HepG2 (cell line): Measurements from ENCODE around the gene TMEM190. TPM values are rescaled to one million over a fixed set of nuclear protein-coding genes. Genes with fewer than 3 reads are reported as not detected.
A peak's percentile ranks its signal among the peaks of the same experiment; 100 is the strongest.

ENCODE experiments used
- ASH2L ChIP-seq: fragments of 300-600, 200-600 bp; sonication (generic); IDR thresholded peaks from 2 replicates; pipeline ENCODE4 v1.7.0; 2017; ENCODE audit warnings: low read depth, mild to moderate bottlenecking, moderate library complexity, mixed read lengths, low read length; ENCODE audit not compliant: insufficient read length
- ATF1 ChIP-seq: IDR thresholded peaks from 2 replicates; pipeline ENCODE4 v1.6.1; 2016; ENCODE audit warnings: mild to moderate bottlenecking, control low read depth
- DR1 ChIP-seq: sonication (generic); formaldehyde crosslinking; IDR thresholded peaks from 2 replicates; pipeline ENCODE4 v1.8.0; 2021; ENCODE audit warnings: mild to moderate bottlenecking, missing genetic modification reagents, inconsistent platforms
- KMT2A ChIP-seq: sonication (generic); formaldehyde crosslinking; IDR thresholded peaks from 2 replicates; pipeline ENCODE4 v1.4.0; 2020; ENCODE audit warnings: missing genetic modification reagents
- MTF1 ChIP-seq: sonication (generic); formaldehyde crosslinking; IDR thresholded peaks from 2 replicates; pipeline ENCODE4 v1.5.0; 2020; ENCODE audit warnings: missing genetic modification reagents
- MXI1 ChIP-seq: IDR thresholded peaks from 3 replicates; pipeline ENCODE4 v1.6.1; 2012; ENCODE audit warnings: low read depth, low read length, inconsistent platforms, borderline replicate concordance
- NCOA2 ChIP-seq: sonication (generic); formaldehyde crosslinking; IDR thresholded peaks from 2 replicates; pipeline ENCODE4 v1.8.0; 2022; ENCODE audit warnings: inconsistent platforms
- NR2C2 ChIP-seq: sonication (generic); formaldehyde crosslinking; IDR thresholded peaks from 2 replicates; pipeline ENCODE4 v1.4.0; 2020; ENCODE audit warnings: missing genetic modification reagents, mild to moderate bottlenecking, moderate library complexity, borderline replicate concordance
- POLR2A ChIP-seq, 2 experiments: IDR thresholded peaks; 2 replicates each; pipeline ENCODE4 v1.6.1; 2011; ENCODE audit warnings: low read depth in 2 of 2, low read length in 2 of 2, mild to moderate bottlenecking in 1 of 2, moderate library complexity in 1 of 2; ENCODE audit not compliant: insufficient read depth in 1 of 2
- SATB2 ChIP-seq: sonication (generic); formaldehyde crosslinking; IDR thresholded peaks from 2 replicates; pipeline ENCODE4 v1.5.0; 2020; ENCODE audit warnings: missing genetic modification reagents
- ZBTB34 ChIP-seq: sonication (generic); formaldehyde crosslinking; IDR thresholded peaks from 2 replicates; pipeline ENCODE4 v1.8.0; 2022; ENCODE audit warnings: mild to moderate bottlenecking, missing genetic modification reagents
- ZFP82 ChIP-seq: sonication (generic); formaldehyde crosslinking; IDR thresholded peaks from 2 replicates; pipeline ENCODE4 v1.5.1; 2020; ENCODE audit warnings: mild to moderate bottlenecking, missing genetic modification reagents, borderline replicate concordance
- ZNF10 ChIP-seq: sonication (generic); formaldehyde crosslinking; IDR thresholded peaks from 2 replicates; pipeline ENCODE4 v1.4.0; 2020; ENCODE audit warnings: mild to moderate bottlenecking, low read depth, missing genetic modification reagents, borderline replicate concordance
- ZNF280B ChIP-seq: sonication (generic); formaldehyde crosslinking; IDR thresholded peaks from 2 replicates; pipeline ENCODE4 v1.5.0; 2020; ENCODE audit warnings: missing genetic modification reagents, mild to moderate bottlenecking, borderline replicate concordance
- ZNF652 ChIP-seq: IDR thresholded peaks from 2 replicates; pipeline ENCODE4 v1.6.1; 2016; ENCODE audit warnings: low read depth, borderline replicate concordance
- ZNF720 ChIP-seq: sonication (generic); formaldehyde crosslinking; IDR thresholded peaks from 2 replicates; pipeline ENCODE4 v1.4.0; 2020; ENCODE audit warnings: missing genetic modification reagents
- ZNF792 ChIP-seq: IDR thresholded peaks from 2 replicates; pipeline ENCODE4 v1.6.1; 2016
- ZSCAN21 ChIP-seq: sonication (generic); formaldehyde crosslinking; IDR thresholded peaks from 2 replicates; pipeline ENCODE4 v1.8.0; 2022; ENCODE audit warnings: mild to moderate bottlenecking, missing genetic modification reagents, moderate library complexity, borderline replicate concordance
- polyA plus RNA-seq, 8 experiments: library from polyadenylated mRNA; depleted of rRNA in 3 of 8; stranded (reverse) in 7 of 8; unstranded in 1 of 8; fragments of >200 nt; fragmentation: Illumina TruSeq in 4 of 8; extraction: Trizol in 4 of 8; gene quantifications; 2 replicates each; pipeline versions ENCODE4 v1.2.1 to v1.2.3, GENCODE V29; 2011 to 2016; ENCODE audit warnings: low read depth in 4 of 8, missing spikeins in 1 of 8, mixed read lengths in 1 of 8; ENCODE audit not compliant: insufficient read depth in 1 of 8
- total RNA-seq, 5 experiments: library from RNA; depleted of rRNA; stranded (reverse); fragments of >200 nt; fragmentation: Illumina TruSeq; extraction: Trizol; gene quantifications; 2 replicates each; pipeline ENCODE4 v1.2.3, GENCODE V29; 2016; ENCODE audit warnings: low read depth in 1 of 5
- TF ChIP-seq, protein P1 (sequence below): sonication (generic); formaldehyde crosslinking; conservative IDR thresholded peaks from 2 replicates; pipeline ENCODE4 v1.4.0; 2020; ENCODE audit warnings: missing genetic modification reagents
- TF ChIP-seq, protein P2 (sequence below): sonication (generic); formaldehyde crosslinking; conservative IDR thresholded peaks from 2 replicates; pipeline ENCODE4 v1.4.0; 2020; ENCODE audit warnings: missing genetic modification reagents
- TF ChIP-seq, protein P3 (sequence below): sonication (generic); formaldehyde crosslinking; IDR thresholded peaks from 2 replicates; pipeline ENCODE4 v1.4.0; 2020; ENCODE audit warnings: missing genetic modification reagents, mild to moderate bottlenecking, borderline replicate concordance

Gene TMEM190
- total and polyA plus RNA-seq, 2 of the 13 experiments (the other 11 are each of a cell fraction or from before 2014, with no cell fraction given): 0.35 to 0.83 TPM

DNA sequence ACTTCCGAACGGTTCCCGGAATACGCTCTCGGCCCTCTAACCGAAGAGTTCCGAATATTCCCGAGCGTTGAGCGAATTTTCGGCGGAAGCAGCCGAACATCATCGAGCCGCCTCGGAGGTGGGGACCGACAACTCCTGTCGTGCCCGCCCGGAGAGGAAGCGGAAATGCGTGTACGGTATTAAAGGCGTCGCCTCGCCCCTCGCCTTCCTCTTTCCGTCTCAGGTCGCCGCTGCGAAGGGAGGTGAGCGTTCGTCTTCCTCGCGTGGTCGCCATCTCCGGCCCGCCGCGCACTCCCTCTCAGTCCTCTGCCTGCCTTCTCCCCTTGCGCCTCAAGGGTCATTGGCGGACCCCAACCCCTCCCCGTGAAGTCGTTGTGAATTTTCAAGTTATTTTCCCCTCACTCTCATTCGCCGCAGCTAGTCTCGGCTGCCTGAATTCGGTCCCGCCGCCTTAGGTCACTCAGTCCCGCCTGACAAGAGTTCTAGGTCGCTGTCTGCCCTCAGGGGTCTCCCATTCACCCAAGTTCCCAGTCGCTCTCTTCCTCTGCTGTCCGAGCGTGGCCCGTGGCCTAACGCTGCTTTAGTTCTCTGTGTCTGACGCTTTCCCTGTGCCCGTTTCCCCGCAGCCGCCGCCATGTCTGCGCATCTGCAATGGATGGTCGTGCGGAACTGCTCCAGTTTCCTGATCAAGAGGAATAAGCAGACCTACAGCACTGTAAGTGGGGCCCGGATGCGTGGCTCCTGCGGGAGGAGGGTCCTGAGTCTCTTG is 9.3 kb downstream of the TMEM190 start, which contains the start of gene RPL28 (continued):
- peak; percentile 55; the same call in 1 of the 2 replicates for TF ChIP-seq NR2C2 (CRISPR knock-in tag)
- TF ChIP-seq, protein P1, sequence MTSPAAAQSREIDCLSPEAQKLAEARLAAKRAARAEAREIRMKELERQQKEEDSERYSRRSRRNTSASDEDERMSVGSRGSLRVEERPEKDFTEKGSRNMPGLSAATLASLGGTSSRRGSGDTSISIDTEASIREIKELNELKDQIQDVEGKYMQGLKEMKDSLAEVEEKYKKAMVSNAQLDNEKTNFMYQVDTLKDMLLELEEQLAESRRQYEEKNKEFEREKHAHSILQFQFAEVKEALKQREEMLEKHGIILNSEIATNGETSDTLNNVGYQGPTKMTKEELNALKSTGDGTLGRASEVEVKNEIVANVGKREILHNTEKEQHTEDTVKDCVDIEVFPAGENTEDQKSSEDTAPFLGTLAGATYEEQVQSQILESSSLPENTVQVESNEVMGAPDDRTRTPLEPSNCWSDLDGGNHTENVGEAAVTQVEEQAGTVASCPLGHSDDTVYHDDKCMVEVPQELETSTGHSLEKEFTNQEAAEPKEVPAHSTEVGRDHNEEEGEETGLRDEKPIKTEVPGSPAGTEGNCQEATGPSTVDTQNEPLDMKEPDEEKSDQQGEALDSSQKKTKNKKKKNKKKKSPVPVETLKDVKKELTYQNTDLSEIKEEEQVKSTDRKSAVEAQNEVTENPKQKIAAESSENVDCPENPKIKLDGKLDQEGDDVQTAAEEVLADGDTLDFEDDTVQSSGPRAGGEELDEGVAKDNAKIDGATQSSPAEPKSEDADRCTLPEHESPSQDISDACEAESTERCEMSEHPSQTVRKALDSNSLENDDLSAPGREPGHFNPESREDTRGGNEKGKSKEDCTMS (CRISPR knock-in tag): no peak
- TF ChIP-seq POLR2A (IDR thresholded peaks at IDR 0.05; ENCODE audit: insufficient read depth in 1 of 2, low read depth in 2 of 2, low read length in 2 of 2): peak; percentile 99 to 100
- peak; percentile 89 for TF ChIP-seq SATB2 (CRISPR knock-in tag)
- TF ChIP-seq ZSCAN21: peak; percentile 87; the same call in 1 of the 2 replicates
- TF ChIP-seq NCOA2: peak; percentile 64
- TF ChIP-seq ZBTB34 (CRISPR knock-in tag): peak; percentile 37; the same call in 1 of the 2 replicates
- TF ChIP-seq ZNF280B: peak; percentile 16; the same call in 1 of the 2 replicates
- peak; percentile 29; the same call in 1 of the 2 replicates for TF ChIP-seq MTF1
- TF ChIP-seq, protein P2, sequence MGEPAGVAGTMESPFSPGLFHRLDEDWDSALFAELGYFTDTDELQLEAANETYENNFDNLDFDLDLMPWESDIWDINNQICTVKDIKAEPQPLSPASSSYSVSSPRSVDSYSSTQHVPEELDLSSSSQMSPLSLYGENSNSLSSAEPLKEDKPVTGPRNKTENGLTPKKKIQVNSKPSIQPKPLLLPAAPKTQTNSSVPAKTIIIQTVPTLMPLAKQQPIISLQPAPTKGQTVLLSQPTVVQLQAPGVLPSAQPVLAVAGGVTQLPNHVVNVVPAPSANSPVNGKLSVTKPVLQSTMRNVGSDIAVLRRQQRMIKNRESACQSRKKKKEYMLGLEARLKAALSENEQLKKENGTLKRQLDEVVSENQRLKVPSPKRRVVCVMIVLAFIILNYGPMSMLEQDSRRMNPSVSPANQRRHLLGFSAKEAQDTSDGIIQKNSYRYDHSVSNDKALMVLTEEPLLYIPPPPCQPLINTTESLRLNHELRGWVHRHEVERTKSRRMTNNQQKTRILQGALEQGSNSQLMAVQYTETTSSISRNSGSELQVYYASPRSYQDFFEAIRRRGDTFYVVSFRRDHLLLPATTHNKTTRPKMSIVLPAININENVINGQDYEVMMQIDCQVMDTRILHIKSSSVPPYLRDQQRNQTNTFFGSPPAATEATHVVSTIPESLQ: 0 out of 2 replicates have a peak, but pooled peaks have one; percentile 57
- peak; percentile 93 for TF ChIP-seq KMT2A
- no peak for TF ChIP-seq ZNF10 (CRISPR knock-in tag)
- TF ChIP-seq ZFP82 (CRISPR knock-in tag): 0 out of 2 replicates have a peak, but pooled peaks have one; percentile 17
- peak; percentile 15 for TF ChIP-seq ASH2L
- TF ChIP-seq, protein P3, sequence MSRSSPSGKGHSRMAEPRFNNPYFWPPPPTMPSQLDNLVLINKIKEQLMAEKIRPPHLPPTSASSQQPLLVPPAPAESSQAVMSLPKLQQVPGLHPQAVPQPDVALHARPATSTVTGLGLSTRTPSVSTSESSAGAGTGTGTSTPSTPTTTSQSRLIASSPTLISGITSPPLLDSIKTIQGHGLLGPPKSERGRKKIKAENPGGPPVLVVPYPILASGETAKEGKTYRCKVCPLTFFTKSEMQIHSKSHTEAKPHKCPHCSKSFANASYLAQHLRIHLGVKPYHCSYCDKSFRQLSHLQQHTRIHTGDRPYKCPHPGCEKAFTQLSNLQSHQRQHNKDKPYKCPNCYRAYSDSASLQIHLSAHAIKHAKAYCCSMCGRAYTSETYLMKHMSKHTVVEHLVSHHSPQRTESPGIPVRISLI: no peak
- 0 out of 2 replicates have a peak, but pooled peaks have one; percentile 11 for TF ChIP-seq ZNF652
- peak; percentile 72; the same call in 1 of the 2 replicates for TF ChIP-seq ZNF792 (CRISPR knock-in tag)
- peak; percentile 84 for TF ChIP-seq ATF1 (CRISPR knock-in tag)
- TF ChIP-seq MXI1: peak; percentile 66; the same call in 1 of the 3 replicates
- no peak for TF ChIP-seq ZNF720 (CRISPR knock-in tag)
- TF ChIP-seq DR1: peak; percentile 98
